Adrenal gland (tissue), 12 donors: ENCODE measurements around the gene CTNNBIP1. TPM values are rescaled to one million over a fixed set of nuclear protein-coding genes. Genes with fewer than 3 reads are reported as not detected.

ENCODE experiments used
- DNase-seq, 7 donors: peaks; one replicate each; pipeline ENCODE4 v3.0.0-alpha.2; 2019 to 2020
- H3K27ac ChIP-seq, 5 donors: fragments of 200-600 bp; sonication (generic) in 4 of 5; 1 replicate in 3 of 5; 2 replicates in 2 of 5; pipeline versions ENCODE4 v1.5.1 to v1.8.0; 2016 to 2020; ENCODE audit warnings: mild to moderate bottlenecking in 1 of 5
- H3K27me3 ChIP-seq: fragments of 200-600 bp; 2 replicates; pipeline ENCODE4 v1.8.0; 2021
- H3K36me3 ChIP-seq, 2 donors: fragments of 200-600 bp; replicated peaks in 1 of 2; 1 replicate in 1 of 2; 2 replicates in 1 of 2; pipeline versions ENCODE4 v1.5.1 to v1.8.0; 2018 to 2022
- H3K4me1 ChIP-seq, 2 donors: fragments of 200-600 bp; replicated peaks in 1 of 2; 1 replicate in 1 of 2; 2 replicates in 1 of 2; pipeline versions ENCODE4 v1.5.1 to v1.8.0; 2018 to 2021
- H3K4me3 ChIP-seq, 4 donors: fragments of 200-600 bp; sonication (generic) in 3 of 4; one replicate each; pipeline ENCODE4 v1.5.1; 2016 to 2018
- H3K9me3 ChIP-seq, 3 donors: fragments of 200-600 bp; sonication (generic) in 1 of 3; replicated peaks in 1 of 3; 1 replicate in 2 of 3; 2 replicates in 1 of 3; pipeline versions ENCODE4 v1.5.1 to v1.8.0; 2016 to 2021
- POLR2A ChIP-seq, 2 donors: fragments of 450-650 bp; IDR thresholded peaks; one replicate each; pipeline ENCODE4 v1.6.1; 2017; ENCODE audit warnings: antibody characterized with exemption in 2 of 2, mild to moderate bottlenecking in 2 of 2, moderate library complexity in 1 of 2
- WGBS, 4 donors: extraction: QIAGEN DNeasy Blood & Tissue Kit in 2 of 4; methylation state at CpG; one replicate each; pipeline versions ENCODE4 v1.1.5 to v1.1.7; 2013 to 2017; 5-methylcytosine and 5-hydroxymethylcytosine counted together
- intact Hi-C, 2 donors: fragments of 100-400 bp; cut with DNase I; formaldehyde crosslinking; loops; one replicate each; pipeline versions ENCODE4 v1.14.1 to v1.15.0; 2022 to 2023
- polyA plus RNA-seq, 3 donors: library from polyadenylated mRNA; stranded (reverse); fragments of 200-250 nt in 2 of 3; fragments of 350-450 nt in 1 of 3; fragmentation: Illumina TruSeq in 1 of 3; extraction: RNeasy Lipid Tissue Mini Kit (QIAGEN cat#74804) in 1 of 3; gene quantifications; one replicate each; pipeline ENCODE4 v1.2.3, GENCODE V29; 2013 to 2014
- total RNA-seq, 9 donors: library from RNA; depleted of rRNA in 4 of 9; stranded (reverse); fragments of >200 nt in 4 of 9; fragments of 120-200 nt in 1 of 9; fragmentation: NEBNext Ultra II Directional in 1 of 9; extraction: Animal tissue kit (Norgen Biotek cat#: 25700) in 1 of 9; gene quantifications; one replicate each; pipeline versions ENCODE4 v1.1.0 to v1.2.4, GENCODE V29; 2013 to 2023
- TF ChIP-seq, protein P1 (sequence below), 6 experiments: fragments of 450-650 bp in 4 of 6; fragments of 200-600 bp in 2 of 6; sonication (generic) in 1 of 6; IDR thresholded peaks; 1 replicate in 5 of 6; 2 replicates in 1 of 6; pipeline versions ENCODE4 v1.5.1 to v1.8.0; 2016 to 2021; ENCODE audit warnings: antibody characterized with exemption in 6 of 6, mild to moderate bottlenecking in 2 of 6, moderate library complexity in 1 of 6
- donor health status: healthy with polysubstance abuse.
- donor health status: Bipolar disorder and iron deficiency.
- donor health status: DM: yes; HTN: yes; CAD: no.
- donor health status: DM: no; HTN: no; CAD: no.
- donor health status: DM: no; HTN: no; CAD: no.
- donor health status: DM: yes; HTN: yes; CAD: no.

CTNNBIP1 gene
- total and polyA plus RNA-seq, 12 donors: 6.8 to 26.9 (median 16.0) TPM

- H3K4me3 ChIP-seq: no peak overlapping the region
- H3K27ac ChIP-seq: no peak overlapping the region
- TF ChIP-seq, protein P1, sequence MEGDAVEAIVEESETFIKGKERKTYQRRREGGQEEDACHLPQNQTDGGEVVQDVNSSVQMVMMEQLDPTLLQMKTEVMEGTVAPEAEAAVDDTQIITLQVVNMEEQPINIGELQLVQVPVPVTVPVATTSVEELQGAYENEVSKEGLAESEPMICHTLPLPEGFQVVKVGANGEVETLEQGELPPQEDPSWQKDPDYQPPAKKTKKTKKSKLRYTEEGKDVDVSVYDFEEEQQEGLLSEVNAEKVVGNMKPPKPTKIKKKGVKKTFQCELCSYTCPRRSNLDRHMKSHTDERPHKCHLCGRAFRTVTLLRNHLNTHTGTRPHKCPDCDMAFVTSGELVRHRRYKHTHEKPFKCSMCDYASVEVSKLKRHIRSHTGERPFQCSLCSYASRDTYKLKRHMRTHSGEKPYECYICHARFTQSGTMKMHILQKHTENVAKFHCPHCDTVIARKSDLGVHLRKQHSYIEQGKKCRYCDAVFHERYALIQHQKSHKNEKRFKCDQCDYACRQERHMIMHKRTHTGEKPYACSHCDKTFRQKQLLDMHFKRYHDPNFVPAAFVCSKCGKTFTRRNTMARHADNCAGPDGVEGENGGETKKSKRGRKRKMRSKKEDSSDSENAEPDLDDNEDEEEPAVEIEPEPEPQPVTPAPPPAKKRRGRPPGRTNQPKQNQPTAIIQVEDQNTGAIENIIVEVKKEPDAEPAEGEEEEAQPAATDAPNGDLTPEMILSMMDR (IDR thresholded peaks at IDR 0.05): no peak
- no peak for TF ChIP-seq POLR2A (IDR thresholded peaks at IDR 0.05)
- intact Hi-C loops: no loop called here
- no peaks in the 10 kb centered on the region for H3K9me3 ChIP-seq
- peaks cover 13 to 31% of the 10 kb centered on the region in 2 donors for H3K4me1 ChIP-seq
- DNase-seq: no peak
- no peaks in the 10 kb centered on the region for H3K36me3 ChIP-seq
- 97 to 100% (median 99%) methylated on average over 1 of the region's 1 CpG for WGBS, 4 donors
- no peaks in the 10 kb centered on the region for H3K27me3 ChIP-seq
Observed at GRCh38 chr1:9801909-9802308, 108.2 kb downstream of the CTNNBIP1 start.

Other genes with a start within 250 kb of the CTNNBIP1 start
- 100 to 1,000 TPM in 2 of 9 donors, 10 to 100 TPM in 7; 50.7 to 106 (median 83.0) TPM for gene CLSTN1, start 86.3 kb downstream of the CTNNBIP1 start, total RNA-seq
- 10 to 100 TPM; 48.8 to 74.3 (median 67.0) TPM for gene CLSTN1, start 86.3 kb downstream of the CTNNBIP1 start, polyA plus RNA-seq
- 10 to 100 TPM; 22.3 to 40.3 (median 30.6) TPM for gene LZIC, start 33.1 kb upstream of the CTNNBIP1 start, total RNA-seq
- 10 to 100 TPM in 2 of 3 donors, 1 to 10 TPM in 1; 6.5 to 42.9 (median 13.3) TPM for gene LZIC, start 33.1 kb upstream of the CTNNBIP1 start, polyA plus RNA-seq
- gene NMNAT1, start 33.2 kb upstream of the CTNNBIP1 start, total RNA-seq: 10 to 100 TPM in 7 of 9 donors, 1 to 10 TPM in 2; 7.5 to 27.1 (median 13.3) TPM
- 10 to 100 TPM in 1 of 3 donors, 1 to 10 TPM in 2; 5.6 to 19.7 (median 8.1) TPM for gene NMNAT1, start 33.2 kb upstream of the CTNNBIP1 start, polyA plus RNA-seq
- gene RBP7, start 87.0 kb upstream of the CTNNBIP1 start, total RNA-seq: 10 to 100 TPM in 5 of 9 donors, 1 to 10 TPM in 4; 1.4 to 25.0 (median 11.5) TPM
- 10 to 100 TPM; 12.0 to 52.6 (median 19.4) TPM for gene RBP7, start 87.0 kb upstream of the CTNNBIP1 start, polyA plus RNA-seq
- gene UBE4B, start 122.7 kb upstream of the CTNNBIP1 start, total RNA-seq: 10 to 100 TPM; 34.5 to 87.1 (median 61.7) TPM
- gene UBE4B, start 122.7 kb upstream of the CTNNBIP1 start, polyA plus RNA-seq: 10 to 100 TPM; 18.7 to 33.6 (median 19.0) TPM